Panc1 (cell line): ENCODE data around the gene SIKE1. TPM values are rescaled to one million over a fixed set of nuclear protein-coding genes. Genes with fewer than 3 reads are reported as not detected.

Experiments
- ATAC-seq: fragments of 200-7000 bp; cut with Tn5 transposase; 2 replicates; pipeline ENCODE4 v1.9.1; 2020; ENCODE audit warnings: mild to moderate bottlenecking, moderate library complexity
- BruUV-seq: library from RNA; stranded (reverse); fragments of 400-500 nt; replicated peaks from 2 replicates; lab custom pipeline; 2021; lab: Mats Ljungman, UMichigan
- CTCF ChIA-PET: fragments of 300-600 bp; sonication (Branson Sonifier 250); formaldehyde crosslinking; loops from one replicate; lab custom pipeline; 2022; ENCODE audit warnings: antibody characterized with exemption; lab: Charles Lee
- POLR2A ChIA-PET: fragments of 300-600 bp; sonication (Branson Sonifier 250); formaldehyde crosslinking; loops from one replicate; lab custom pipeline; 2022; ENCODE audit warnings: antibody characterized with exemption; lab: Charles Lee
- DNase-seq: peaks from one replicate; pipeline ENCODE4 v3.0.0-alpha.2; 2010; ENCODE audit warnings: low read depth, low spot score
- H3K27ac ChIP-seq: 2 replicates; pipeline ENCODE4 v1.5.1; 2011; ENCODE audit warnings: mild to moderate bottlenecking, low read length, inconsistent platforms
- H3K27me3 ChIP-seq: fragments of 200-500 bp; sonication (Bioruptor generic); 2 replicates; pipeline ENCODE4 v1.6.0; 2014; ENCODE audit warnings: low read length, inconsistent platforms; ENCODE audit not compliant: control insufficient read depth, insufficient read depth
- H3K36me3 ChIP-seq: fragments of 200-500 bp; sonication (Bioruptor generic); 2 replicates; pipeline ENCODE4 v1.5.1; 2014; ENCODE audit warnings: inconsistent platforms, mild to moderate bottlenecking, low read length, moderate library complexity; ENCODE audit not compliant: control insufficient read depth, insufficient read depth
- H3K4me1 ChIP-seq: 2 replicates; pipeline ENCODE4 v1.5.1; 2011; ENCODE audit warnings: inconsistent platforms, mild to moderate bottlenecking, low read length, moderate library complexity; ENCODE audit not compliant: control insufficient read depth, insufficient read depth
- H3K4me3 ChIP-seq, 2 experiments: 2 replicates each; pipeline ENCODE4 v1.5.1; 2011 to 2012; ENCODE audit warnings: low read depth in 2 of 2, low read length in 2 of 2, mild to moderate bottlenecking in 2 of 2, inconsistent platforms in 1 of 2, moderate library complexity in 1 of 2
- H3K9me3 ChIP-seq: fragments of 200-500 bp; sonication (Bioruptor generic); 2 replicates; pipeline ENCODE4 v1.5.1; 2014; ENCODE audit warnings: low read depth, mild to moderate bottlenecking, inconsistent platforms, low read length, moderate library complexity; ENCODE audit not compliant: control insufficient read depth, insufficient read depth
- CTCF ChIP-seq: fragments of 450-650 bp; IDR thresholded peaks from 2 replicates; pipeline ENCODE4 v1.5.1; 2017; ENCODE audit warnings: mild to moderate bottlenecking
- POLR2AphosphoS5 ChIP-seq: IDR thresholded peaks from 2 replicates; pipeline ENCODE4 v1.6.1; 2012; ENCODE audit warnings: mild to moderate bottlenecking, low read depth, low read length, moderate library complexity
- REST ChIP-seq, 2 experiments: IDR thresholded peaks; 2 replicates each; pipeline ENCODE4 v1.6.1; 2011 to 2012; ENCODE audit warnings: low read depth in 2 of 2, control low read depth in 1 of 2, low read length in 1 of 2, mild to moderate bottlenecking in 1 of 2, moderate library complexity in 1 of 2; ENCODE audit not compliant: insufficient read depth in 1 of 2
- SIN3A ChIP-seq: IDR thresholded peaks from 2 replicates; pipeline ENCODE4 v1.6.1; 2012; ENCODE audit warnings: low read depth, mild to moderate bottlenecking, low read length, moderate library complexity, borderline replicate concordance; ENCODE audit not compliant: insufficient read depth
- TCF7L2 ChIP-seq: IDR thresholded peaks from 2 replicates; pipeline ENCODE4 v1.6.1; 2011; ENCODE audit warnings: mild to moderate bottlenecking, low read depth, low read length, inconsistent platforms
- in situ Hi-C: cut with HindIII; loops from 2 replicates; pipeline ENCODE4 v1.10.0; 2016; ENCODE audit warnings: low sequenced_read_pairs, low pct_unique_long_range_greater_than_20kb
- intact Hi-C: fragments of 100-400 bp; cut with micrococcal nuclease; formaldehyde crosslinking; loops from one replicate; pipeline ENCODE4 v1.10.0; 2022; ENCODE audit not compliant: unreplicated experiment
- total RNA-seq: library from RNA; stranded (reverse); gene quantifications from one replicate; pipeline ENCODE4 v1.2.1, GENCODE V29; 2021; ENCODE audit not compliant: unreplicated experiment

The SIKE1 gene
- total RNA-seq, 1 experiment from 2014 or later, result 29.7 TPM

- no peak for ATAC-seq
Observed at GRCh38 chr1:114764689-114765088, 15.8 kb downstream of the SIKE1 start.

GRCh38 chr1:114758256-114758832 lies 22.1 kb downstream of the SIKE1 start:
- Histone ChIP-seq H3K27me3 (no peaks in the 10 kb centered on the region), H3K4me1 (peaks cover 20% of the 10 kb centered on the region), H3K36me3 (peaks cover 9% of the 10 kb centered on the region), H3K27ac (peak overlapping the region; percentile 99), H3K4me3 (peak overlapping the region; percentile 89 to 98), H3K9me3 (no peaks in the 10 kb centered on the region)
- BruUV-seq, result no TSS peak
- CTCF ChIA-PET, result no interaction called here
- POLR2A ChIA-PET, result no interaction called here
- intact Hi-C loops, result no loop called here
- TF ChIP-seq TCF7L2 (no peak), POLR2AphosphoS5 (no peak), CTCF (no peak; the same call in 1 of the 2 replicates), REST (IDR thresholded peaks at IDR 0.05; ENCODE audit: insufficient read depth in 1 of 2, low read depth in 2 of 2, low read length in 1 of 2) (no peak), SIN3A (no peak)
- ATAC-seq, result no peak
- in situ Hi-C loops, result no loop called here
- no peak for DNase-seq

More at GRCh38 chr1:114764689-114765088, 15.8 kb downstream of the SIKE1 start:
- CTCF ChIA-PET, result no interaction called here
- no peak for DNase-seq
- Histone ChIP-seq H3K4me1 (no peaks in the 10 kb centered on the region), H3K27me3 (no peaks in the 10 kb centered on the region), H3K9me3 (no peaks in the 10 kb centered on the region), H3K36me3 (no peaks in the 10 kb centered on the region), H3K4me3 (no peak overlapping the region), H3K27ac (no peak overlapping the region)
- TF ChIP-seq POLR2AphosphoS5 (no peak), CTCF (no peak), SIN3A (no peak), TCF7L2 (no peak), REST (IDR thresholded peaks at IDR 0.05; ENCODE audit: insufficient read depth in 1 of 2, low read depth in 2 of 2, low read length in 1 of 2) (no peak)
- in situ Hi-C loops, result no loop called here
- no TSS peak for BruUV-seq
- intact Hi-C loops, result no loop called here
- POLR2A ChIA-PET, result no interaction called here
